Ovary (tissue), 9 donors: Measurements from ENCODE around the gene FAM210A. TPM values are rescaled to one million over a fixed set of nuclear protein-coding genes. Genes with fewer than 3 reads are reported as not detected.
"Not testable (repeated sequence)": the region's sequence is repeated elsewhere in the genome, so short reads cannot be mapped to it uniquely, and the experiment has no call there.

ENCODE experiments used
- DNase-seq, 5 donors: peaks; one replicate each; pipeline ENCODE4 v3.0.0-alpha.2; 2019 to 2020
- H3K27ac ChIP-seq, 2 donors: fragments of 200-600 bp; one replicate each; pipeline versions ENCODE4 v1.5.1 to v1.8.0; 2019 to 2022
- H3K27me3 ChIP-seq: fragments of 200-600 bp; one replicate; pipeline ENCODE4 v1.8.0; 2022
- H3K36me3 ChIP-seq: fragments of 200-600 bp; sonication (generic); one replicate; pipeline ENCODE4 v1.5.1; 2019
- H3K4me1 ChIP-seq: one replicate; pipeline ENCODE4 v1.8.1; 2013; ENCODE audit warnings: mild to moderate bottlenecking, moderate library complexity; ENCODE audit not compliant: insufficient read depth
- H3K4me3 ChIP-seq: fragments of 200-600 bp; sonication (generic); one replicate; pipeline ENCODE4 v1.5.1; 2017
- H3K9me3 ChIP-seq, 2 donors: fragments of 200-600 bp in 1 of 2; sonication (generic) in 1 of 2; one replicate each; pipeline versions ENCODE4 v1.5.1 to v1.8.1; 2013 to 2019; ENCODE audit warnings: mild to moderate bottlenecking in 1 of 2, moderate library complexity in 1 of 2
- CTCF ChIP-seq, 3 donors: fragments of 450-650 bp in 2 of 3; fragments of 200-600 bp in 1 of 3; IDR thresholded peaks; one replicate each; pipeline versions ENCODE4 v1.5.1 to v1.8.0; 2016 to 2022; ENCODE audit warnings: antibody characterized with exemption in 3 of 3, mild to moderate bottlenecking in 1 of 3
- EP300 ChIP-seq: sonication (generic); formaldehyde crosslinking; IDR thresholded peaks from one replicate; pipeline ENCODE4 v1.6.1; 2017; ENCODE audit warnings: antibody characterized with exemption
- POLR2A ChIP-seq: fragments of 450-650 bp; IDR thresholded peaks from one replicate; pipeline ENCODE4 v1.6.1; 2017; ENCODE audit warnings: antibody characterized with exemption, mild to moderate bottlenecking, moderate library complexity
- WGBS, 3 donors: extraction: QIAGEN DNeasy Blood & Tissue Kit in 1 of 3; methylation state at CpG; one replicate each; pipeline versions ENCODE4 v1.1.5 to v1.1.7; 2013 to 2017; 5-methylcytosine and 5-hydroxymethylcytosine counted together
- intact Hi-C, 4 donors: fragments of 100-400 bp; cut with DNase I; formaldehyde crosslinking; loops; one replicate each; pipeline versions ENCODE4 v1.11.0 to v1.15.1; 2022 to 2023
- polyA plus RNA-seq, 2 donors: library from polyadenylated mRNA; stranded (reverse); fragments of 200-250 nt in 1 of 2; fragments of 350-450 nt in 1 of 2; fragmentation: Illumina TruSeq in 1 of 2; extraction: RNeasy Lipid Tissue Mini Kit (QIAGEN cat#74804) in 1 of 2; gene quantifications; one replicate each; pipeline ENCODE4 v1.2.3, GENCODE V29; 2013 to 2014
- total RNA-seq, 7 donors: library from RNA; depleted of rRNA in 2 of 7; stranded (reverse); fragments of >200 nt in 2 of 7; fragmentation: NEBNext Ultra II Directional in 3 of 7; extraction: Animal tissue kit (Norgen Biotek cat#: 25700) in 3 of 7; gene quantifications; one replicate each; pipeline versions ENCODE4 v1.1.0 to v1.2.4, GENCODE V29; 2016 to 2023
- donor health status: DM: no; HTN: no; CAD: no; lungs with moderate emphysema.
- donor health status: DM: no; HTN: no; CAD: no.
- donor health status: Bipolar disorder and iron deficiency.
- donor health status: DM: yes; HTN: yes; CAD: no.
- donor health status: DM: no; HTN: no; CAD: no.
- donor health status: DM: yes; HTN: yes; CAD: no.

The FAM210A gene
- total and polyA plus RNA-seq, 9 donors: 4.7 to 15.2 (median 12.6) TPM

GRCh38 chr18:13684546-13684945, 41.8 kb downstream of the FAM210A start:
- Histone ChIP-seq H3K4me1 (no peaks in the 10 kb centered on the region), H3K27ac (no peak overlapping the region), H3K9me3 (no peaks in the 10 kb centered on the region), H3K4me3 (no peak overlapping the region), H3K27me3 (no peaks in the 10 kb centered on the region), H3K36me3 (no peaks in the 10 kb centered on the region)
- 57 to 66% (median 63%) methylated on average over 4 of the region's 4 CpGs for WGBS, 3 donors
- TF ChIP-seq EP300 (no peak), CTCF (IDR thresholded peaks at IDR 0.05) (no peak), POLR2A (no peak)
- no peak for DNase-seq
- intact Hi-C loops: no loop called here

GRCh38 chr18:13681701-13682100, 44.7 kb downstream of the FAM210A start:
- no peaks in the 10 kb centered on the region for H3K36me3 ChIP-seq
- no peak overlapping the region for H3K4me3 ChIP-seq
- intact Hi-C loops: no loop called here
- H3K27ac ChIP-seq: no peak overlapping the region
- TF ChIP-seq EP300 (no peak), CTCF (IDR thresholded peaks at IDR 0.05) (no peak), POLR2A (no peak)
- WGBS, 3 donors: 93 to 96% (median 95%) methylated on average over 6 of the region's 6 CpGs
- no peak for DNase-seq
- no peaks in the 10 kb centered on the region for H3K4me1 ChIP-seq
- no peaks in the 10 kb centered on the region for H3K9me3 ChIP-seq
- H3K27me3 ChIP-seq: no peaks in the 10 kb centered on the region

- no peak for DNase-seq
- WGBS, 3 donors: 79 to 89% (median 83%) methylated on average over 5 of the region's 5 CpGs
- Histone ChIP-seq H3K27me3 (no peaks in the 10 kb centered on the region), H3K4me1 (no peaks in the 10 kb centered on the region), H3K27ac (no peak overlapping the region), H3K36me3 (no peaks in the 10 kb centered on the region), H3K9me3 (no peaks in the 10 kb centered on the region), H3K4me3 (no peak overlapping the region)
- TF ChIP-seq POLR2A (no peak), CTCF (IDR thresholded peaks at IDR 0.05) (no peak), EP300 (no peak)
- intact Hi-C loops: no loop called here
Measured at GRCh38 chr18:13680612-13681011, 45.7 kb downstream of the FAM210A start.

GRCh38 chr18:13677350-13677749, 49.0 kb downstream of the FAM210A start:
- H3K4me3 ChIP-seq, H3K27ac ChIP-seq, H3K27me3 ChIP-seq, H3K4me1 ChIP-seq, intact Hi-C loops, DNase-seq, H3K9me3 ChIP-seq, H3K36me3 ChIP-seq: not testable (repeated sequence)
- WGBS, 3 donors: 97 to 98% (median 98%) methylated on average over 13 of the region's 13 CpGs

- no peak for DNase-seq
- no peak overlapping the region for H3K4me3 ChIP-seq
- TF ChIP-seq EP300: no peak
- no peak for TF ChIP-seq POLR2A
- TF ChIP-seq CTCF (IDR thresholded peaks at IDR 0.05): no peak
- H3K36me3 ChIP-seq: no peaks in the 10 kb centered on the region
- no peaks in the 10 kb centered on the region for H3K4me1 ChIP-seq
- no peaks in the 10 kb centered on the region for H3K27me3 ChIP-seq
- WGBS, 3 donors: 82 to 91% (median 86%) methylated on average over 6 of the region's 6 CpGs
- H3K9me3 ChIP-seq: no peaks in the 10 kb centered on the region
- H3K27ac ChIP-seq: no peak overlapping the region
- intact Hi-C loops: no loop called here
Measured at GRCh38 chr18:13676471-13676870, 49.9 kb downstream of the FAM210A start.
